WTC11 (cell line): ENCODE measurements around the gene FOXJ1.

Source experiments
- ELF4 ChIP-seq: sonication (generic); formaldehyde crosslinking; IDR thresholded peaks from 2 replicates; pipeline ENCODE4 v1.8.1; 2022; ENCODE audit warnings: low read depth, mild to moderate bottlenecking, moderate library complexity, missing genetic modification reagents
- KAT7 ChIP-seq: sonication (generic); formaldehyde crosslinking; IDR thresholded peaks from 2 replicates; pipeline ENCODE4 v1.8.1; 2023; ENCODE audit warnings: missing genetic modification reagents, mild to moderate bottlenecking, borderline replicate concordance
- RELA ChIP-seq: sonication (generic); formaldehyde crosslinking; IDR thresholded peaks from 2 replicates; pipeline ENCODE4 v1.8.1; 2022; ENCODE audit warnings: missing genetic modification reagents, mild to moderate bottlenecking, borderline replicate concordance
- TEAD4 ChIP-seq: sonication (generic); formaldehyde crosslinking; IDR thresholded peaks from 2 replicates; pipeline ENCODE4 v1.8.0; 2022; ENCODE audit warnings: mild to moderate bottlenecking, missing genetic modification reagents
- ZNF317 ChIP-seq: sonication (generic); formaldehyde crosslinking; IDR thresholded peaks from 2 replicates; pipeline ENCODE4 v1.8.1; 2023; ENCODE audit warnings: low read depth, mild to moderate bottlenecking, moderate library complexity, missing genetic modification reagents, borderline replicate concordance
- TF ChIP-seq, protein P1 (sequence below): fragments of 200-600 bp; IDR thresholded peaks from 2 replicates; pipeline ENCODE4 v1.8.0; 2022; ENCODE audit warnings: antibody characterized with exemption
- TF ChIP-seq, protein P2 (sequence below): sonication (generic); formaldehyde crosslinking; IDR thresholded peaks from 2 replicates; pipeline ENCODE4 v1.8.1; 2022; ENCODE audit warnings: mild to moderate bottlenecking, missing genetic modification reagents, moderate library complexity, borderline replicate concordance
- TF ChIP-seq, protein P3 (sequence below): sonication (generic); formaldehyde crosslinking; IDR thresholded peaks from 2 replicates; pipeline ENCODE4 v1.8.0; 2022; ENCODE audit warnings: mild to moderate bottlenecking, missing genetic modification reagents
- TF ChIP-seq, protein P4 (sequence below): sonication (generic); formaldehyde crosslinking; conservative IDR thresholded peaks from 2 replicates; pipeline ENCODE4 v1.8.1; 2022; ENCODE audit warnings: mild to moderate bottlenecking, missing genetic modification reagents
- TF ChIP-seq, protein P5 (sequence below): sonication (generic); formaldehyde crosslinking; IDR thresholded peaks from 2 replicates; pipeline ENCODE4 v1.8.0; 2022; ENCODE audit warnings: missing genetic modification reagents
- TF ChIP-seq, protein P6 (sequence below): sonication (generic); formaldehyde crosslinking; IDR thresholded peaks from 2 replicates; pipeline ENCODE4 v1.8.0; 2022; ENCODE audit warnings: mild to moderate bottlenecking, missing genetic modification reagents

DNA sequence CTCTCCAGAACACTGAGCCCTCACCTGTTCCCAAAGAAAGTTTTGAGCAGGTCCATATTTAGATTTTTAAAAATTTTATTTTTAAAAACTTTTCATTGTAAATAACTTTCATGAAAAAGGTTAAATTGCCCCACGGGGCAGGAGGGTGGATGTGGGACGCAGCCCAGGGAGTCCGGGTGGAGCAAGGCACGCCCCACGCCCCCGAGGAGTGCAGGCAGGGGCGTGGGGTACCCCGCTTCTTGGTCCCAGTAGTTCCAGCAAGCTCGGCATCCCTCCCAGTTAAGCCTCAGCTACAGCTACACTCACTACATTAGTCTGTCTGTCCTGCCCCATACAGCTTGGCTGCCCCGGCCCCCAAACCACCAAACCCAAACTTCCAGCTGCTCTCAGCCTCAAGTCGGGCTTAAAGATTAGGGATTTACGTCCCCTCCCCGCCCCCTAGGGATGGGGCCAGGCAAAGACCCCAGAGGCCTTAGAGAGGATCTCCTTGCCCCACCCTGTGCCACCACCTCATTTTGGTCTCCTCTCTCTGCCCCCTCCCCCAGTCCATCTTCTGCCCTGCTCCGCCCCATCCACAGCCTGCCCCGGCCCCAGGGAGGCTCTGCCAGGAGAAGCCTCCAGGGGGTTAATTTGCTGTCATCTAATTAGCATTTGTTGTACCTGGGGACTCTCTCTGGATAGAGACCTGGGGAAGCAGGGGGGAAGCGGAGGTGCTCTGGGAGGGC, 4.6 kb downstream of the FOXJ1 start:
- no peak for TF ChIP-seq RELA (CRISPR knock-in tag)
- TF ChIP-seq, protein P1, sequence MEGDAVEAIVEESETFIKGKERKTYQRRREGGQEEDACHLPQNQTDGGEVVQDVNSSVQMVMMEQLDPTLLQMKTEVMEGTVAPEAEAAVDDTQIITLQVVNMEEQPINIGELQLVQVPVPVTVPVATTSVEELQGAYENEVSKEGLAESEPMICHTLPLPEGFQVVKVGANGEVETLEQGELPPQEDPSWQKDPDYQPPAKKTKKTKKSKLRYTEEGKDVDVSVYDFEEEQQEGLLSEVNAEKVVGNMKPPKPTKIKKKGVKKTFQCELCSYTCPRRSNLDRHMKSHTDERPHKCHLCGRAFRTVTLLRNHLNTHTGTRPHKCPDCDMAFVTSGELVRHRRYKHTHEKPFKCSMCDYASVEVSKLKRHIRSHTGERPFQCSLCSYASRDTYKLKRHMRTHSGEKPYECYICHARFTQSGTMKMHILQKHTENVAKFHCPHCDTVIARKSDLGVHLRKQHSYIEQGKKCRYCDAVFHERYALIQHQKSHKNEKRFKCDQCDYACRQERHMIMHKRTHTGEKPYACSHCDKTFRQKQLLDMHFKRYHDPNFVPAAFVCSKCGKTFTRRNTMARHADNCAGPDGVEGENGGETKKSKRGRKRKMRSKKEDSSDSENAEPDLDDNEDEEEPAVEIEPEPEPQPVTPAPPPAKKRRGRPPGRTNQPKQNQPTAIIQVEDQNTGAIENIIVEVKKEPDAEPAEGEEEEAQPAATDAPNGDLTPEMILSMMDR = no peak
- TF ChIP-seq, protein P2, sequence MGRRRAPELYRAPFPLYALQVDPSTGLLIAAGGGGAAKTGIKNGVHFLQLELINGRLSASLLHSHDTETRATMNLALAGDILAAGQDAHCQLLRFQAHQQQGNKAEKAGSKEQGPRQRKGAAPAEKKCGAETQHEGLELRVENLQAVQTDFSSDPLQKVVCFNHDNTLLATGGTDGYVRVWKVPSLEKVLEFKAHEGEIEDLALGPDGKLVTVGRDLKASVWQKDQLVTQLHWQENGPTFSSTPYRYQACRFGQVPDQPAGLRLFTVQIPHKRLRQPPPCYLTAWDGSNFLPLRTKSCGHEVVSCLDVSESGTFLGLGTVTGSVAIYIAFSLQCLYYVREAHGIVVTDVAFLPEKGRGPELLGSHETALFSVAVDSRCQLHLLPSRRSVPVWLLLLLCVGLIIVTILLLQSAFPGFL (CRISPR knock-in tag) = no peak
- TF ChIP-seq, protein P3, sequence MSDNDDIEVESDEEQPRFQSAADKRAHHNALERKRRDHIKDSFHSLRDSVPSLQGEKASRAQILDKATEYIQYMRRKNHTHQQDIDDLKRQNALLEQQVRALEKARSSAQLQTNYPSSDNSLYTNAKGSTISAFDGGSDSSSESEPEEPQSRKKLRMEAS (CRISPR knock-in tag) = no peak
- TF ChIP-seq, protein P4, sequence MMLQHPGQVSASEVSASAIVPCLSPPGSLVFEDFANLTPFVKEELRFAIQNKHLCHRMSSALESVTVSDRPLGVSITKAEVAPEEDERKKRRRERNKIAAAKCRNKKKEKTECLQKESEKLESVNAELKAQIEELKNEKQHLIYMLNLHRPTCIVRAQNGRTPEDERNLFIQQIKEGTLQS (CRISPR knock-in tag) = no peak
- no peak for TF ChIP-seq KAT7 (CRISPR knock-in tag)
- TF ChIP-seq, protein P5, sequence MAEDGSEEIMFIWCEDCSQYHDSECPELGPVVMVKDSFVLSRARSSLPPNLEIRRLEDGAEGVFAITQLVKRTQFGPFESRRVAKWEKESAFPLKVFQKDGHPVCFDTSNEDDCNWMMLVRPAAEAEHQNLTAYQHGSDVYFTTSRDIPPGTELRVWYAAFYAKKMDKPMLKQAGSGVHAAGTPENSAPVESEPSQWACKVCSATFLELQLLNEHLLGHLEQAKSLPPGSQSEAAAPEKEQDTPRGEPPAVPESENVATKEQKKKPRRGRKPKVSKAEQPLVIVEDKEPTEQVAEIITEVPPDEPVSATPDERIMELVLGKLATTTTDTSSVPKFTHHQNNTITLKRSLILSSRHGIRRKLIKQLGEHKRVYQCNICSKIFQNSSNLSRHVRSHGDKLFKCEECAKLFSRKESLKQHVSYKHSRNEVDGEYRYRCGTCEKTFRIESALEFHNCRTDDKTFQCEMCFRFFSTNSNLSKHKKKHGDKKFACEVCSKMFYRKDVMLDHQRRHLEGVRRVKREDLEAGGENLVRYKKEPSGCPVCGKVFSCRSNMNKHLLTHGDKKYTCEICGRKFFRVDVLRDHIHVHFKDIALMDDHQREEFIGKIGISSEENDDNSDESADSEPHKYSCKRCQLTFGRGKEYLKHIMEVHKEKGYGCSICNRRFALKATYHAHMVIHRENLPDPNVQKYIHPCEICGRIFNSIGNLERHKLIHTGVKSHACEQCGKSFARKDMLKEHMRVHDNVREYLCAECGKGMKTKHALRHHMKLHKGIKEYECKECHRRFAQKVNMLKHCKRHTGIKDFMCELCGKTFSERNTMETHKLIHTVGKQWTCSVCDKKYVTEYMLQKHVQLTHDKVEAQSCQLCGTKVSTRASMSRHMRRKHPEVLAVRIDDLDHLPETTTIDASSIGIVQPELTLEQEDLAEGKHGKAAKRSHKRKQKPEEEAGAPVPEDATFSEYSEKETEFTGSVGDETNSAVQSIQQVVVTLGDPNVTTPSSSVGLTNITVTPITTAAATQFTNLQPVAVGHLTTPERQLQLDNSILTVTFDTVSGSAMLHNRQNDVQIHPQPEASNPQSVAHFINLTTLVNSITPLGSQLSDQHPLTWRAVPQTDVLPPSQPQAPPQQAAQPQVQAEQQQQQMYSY (CRISPR knock-in tag) = no peak
- TF ChIP-seq ZNF317 (CRISPR knock-in tag) = no peak
- TF ChIP-seq TEAD4 = no peak
- TF ChIP-seq, protein P6, sequence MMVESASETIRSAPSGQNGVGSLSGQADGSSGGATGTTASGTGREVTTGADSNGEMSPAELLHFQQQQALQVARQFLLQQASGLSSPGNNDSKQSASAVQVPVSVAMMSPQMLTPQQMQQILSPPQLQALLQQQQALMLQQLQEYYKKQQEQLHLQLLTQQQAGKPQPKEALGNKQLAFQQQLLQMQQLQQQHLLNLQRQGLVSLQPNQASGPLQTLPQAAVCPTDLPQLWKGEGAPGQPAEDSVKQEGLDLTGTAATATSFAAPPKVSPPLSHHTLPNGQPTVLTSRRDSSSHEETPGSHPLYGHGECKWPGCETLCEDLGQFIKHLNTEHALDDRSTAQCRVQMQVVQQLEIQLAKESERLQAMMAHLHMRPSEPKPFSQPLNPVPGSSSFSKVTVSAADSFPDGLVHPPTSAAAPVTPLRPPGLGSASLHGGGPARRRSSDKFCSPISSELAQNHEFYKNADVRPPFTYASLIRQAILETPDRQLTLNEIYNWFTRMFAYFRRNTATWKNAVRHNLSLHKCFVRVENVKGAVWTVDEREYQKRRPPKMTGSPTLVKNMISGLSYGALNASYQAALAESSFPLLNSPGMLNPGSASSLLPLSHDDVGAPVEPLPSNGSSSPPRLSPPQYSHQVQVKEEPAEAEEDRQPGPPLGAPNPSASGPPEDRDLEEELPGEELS (CRISPR knock-in tag) = no peak
- no peak for TF ChIP-seq ELF4 (CRISPR knock-in tag)
